Kasumi-1 (cell line): ENCODE data around the gene CACNA1I.

Source experiments
- DNase-seq, 2 experiments: peaks; one replicate each; lab custom pipeline; 2025; lab: John Stamatoyannopoulos, UW

The CACNA1I gene

GRCh38 chr22:39651053-39651996 is 80.8 kb downstream of the CACNA1I start:
- DNase-seq: no peak

- DNase-seq: no peak
These were observed 82.6 kb downstream of the CACNA1I start for GRCh38 chr22:39652990-39653786.

- no peak for DNase-seq
These were observed 83.2 kb downstream of the CACNA1I start for GRCh38 chr22:39653787-39654077.

DNA sequence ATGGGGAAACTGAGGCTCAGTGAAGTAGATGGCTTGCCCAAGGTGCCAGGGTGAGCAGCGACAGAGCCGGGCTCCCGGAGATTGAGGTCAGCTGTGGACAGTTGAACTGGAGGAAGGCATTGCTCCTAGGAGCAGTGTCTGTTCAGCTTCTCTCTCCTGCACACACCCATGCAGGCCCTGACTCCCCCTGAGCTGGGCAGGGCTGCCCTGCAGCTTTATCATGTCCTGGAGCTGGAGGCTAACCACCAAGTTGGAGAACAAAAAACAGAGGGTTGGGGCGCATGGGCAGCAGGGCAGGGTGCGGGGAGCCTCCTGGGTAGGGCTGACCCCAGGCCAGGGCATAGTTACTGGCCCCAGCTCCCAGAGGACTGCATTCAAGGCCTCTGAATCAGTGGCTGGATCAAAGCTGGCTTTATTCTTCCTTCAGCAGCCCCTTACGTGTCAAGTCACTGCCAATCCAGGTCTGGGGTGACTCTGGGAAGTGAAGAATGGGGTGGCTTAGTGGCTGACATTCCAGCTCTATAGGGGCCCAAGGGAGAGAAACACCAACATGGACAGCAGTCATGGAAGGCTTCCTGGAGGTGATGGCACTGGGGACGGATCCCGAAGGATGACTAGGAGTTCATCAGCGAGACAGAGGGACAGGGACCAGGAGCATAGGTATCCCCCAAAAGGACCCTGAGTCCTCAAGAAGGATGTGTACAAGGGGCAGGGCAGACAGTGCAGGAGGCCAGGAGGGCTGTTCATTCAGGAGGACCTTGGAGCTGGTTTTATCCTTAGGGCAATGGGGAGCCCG is 83.8 kb downstream of the CACNA1I start:
- no peak for DNase-seq

GRCh38 chr22:39655004-39655579 is 84.5 kb downstream of the CACNA1I start:
- no peak for DNase-seq

DNA sequence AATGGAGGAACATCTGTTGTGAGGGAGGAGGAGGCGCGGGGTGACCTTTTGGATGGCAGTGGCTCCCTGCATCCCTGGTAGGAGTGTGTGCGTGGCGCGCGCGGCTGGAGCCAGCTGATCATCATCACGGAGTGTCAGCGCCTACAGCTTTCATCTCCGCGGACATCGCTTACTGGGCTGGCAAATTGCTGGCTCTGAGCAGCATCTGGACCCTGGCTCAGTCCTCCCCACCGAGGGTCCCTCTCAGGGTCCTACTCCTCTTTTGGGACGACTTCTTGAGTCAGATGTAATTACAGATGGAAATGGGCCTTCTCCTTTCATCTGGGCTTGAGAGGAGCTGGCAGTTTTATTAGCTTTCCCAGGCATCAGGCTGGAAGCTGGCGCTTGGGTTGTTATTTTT is 85.3 kb downstream of the CACNA1I start:
- DNase-seq: no peak

DNA sequence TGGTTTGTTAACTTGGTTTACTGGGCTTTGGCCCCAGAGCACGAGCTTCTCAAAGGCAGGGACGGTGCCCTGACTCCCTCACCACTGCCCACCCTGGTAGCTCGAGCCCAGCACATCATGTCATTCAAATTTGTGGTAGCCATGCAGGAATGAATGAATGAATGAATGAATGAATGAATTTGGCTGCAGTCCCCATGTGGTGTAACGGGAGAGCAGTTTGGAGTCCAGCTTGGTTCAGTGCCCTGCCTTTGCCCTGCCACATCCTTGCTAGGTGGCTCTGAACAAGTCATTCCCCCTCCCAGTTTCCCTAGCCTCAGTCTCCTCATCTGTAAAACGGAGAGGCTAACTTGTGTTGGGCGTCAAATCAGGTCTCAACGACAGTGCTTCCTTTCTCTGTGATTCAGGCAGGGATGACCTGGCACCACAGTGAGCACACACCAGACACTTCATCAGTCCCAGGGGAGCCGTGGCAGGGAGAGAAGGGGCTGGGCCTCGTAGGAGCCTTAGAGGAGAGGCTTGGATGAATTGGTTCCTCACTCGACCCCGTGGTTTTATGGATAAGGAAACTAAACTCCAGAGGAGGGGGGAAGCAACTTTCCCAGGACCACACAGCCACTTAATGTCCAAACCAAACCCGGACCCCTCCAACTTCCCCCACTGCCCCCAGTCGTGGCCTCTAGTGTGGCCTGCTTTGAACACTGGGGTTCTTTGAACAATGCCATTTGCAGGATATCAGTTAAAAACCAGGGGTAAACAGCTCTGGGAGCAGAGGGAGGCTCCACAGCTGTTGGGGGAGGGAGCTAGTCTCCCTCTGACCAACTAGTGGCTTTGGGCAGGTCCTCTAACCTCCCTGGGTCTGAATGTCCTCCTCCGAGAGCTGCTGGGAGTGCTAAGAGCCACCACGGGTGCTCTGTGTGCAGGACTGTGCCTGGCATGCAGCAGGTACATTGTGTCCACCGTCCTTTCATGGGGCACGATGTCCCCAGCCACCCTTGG is 86.2 kb downstream of the CACNA1I start:
- DNase-seq: no peak

DNA sequence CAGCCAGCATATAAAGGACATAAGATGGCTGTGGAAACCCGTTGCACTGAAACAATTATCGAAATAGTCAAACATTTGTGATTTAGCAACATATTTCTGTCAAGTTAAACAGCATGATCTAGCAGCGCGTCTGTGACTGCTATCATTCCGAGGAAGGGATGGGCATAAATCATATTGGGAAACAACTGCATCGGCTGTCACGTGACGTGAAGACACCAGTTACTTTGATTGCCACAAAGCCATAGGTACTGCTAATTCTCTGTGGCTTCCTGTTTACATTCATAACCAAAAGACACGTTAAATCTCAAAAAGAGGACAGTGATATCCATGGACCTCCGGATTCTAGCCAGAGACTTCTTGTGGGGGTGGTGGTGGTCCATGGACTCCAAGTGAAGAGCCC is 87.8 kb downstream of the CACNA1I start:
- no peak for DNase-seq

GRCh38 chr22:39658806-39659463 is 88.4 kb downstream of the CACNA1I start:
- DNase-seq: no peak

DNA sequence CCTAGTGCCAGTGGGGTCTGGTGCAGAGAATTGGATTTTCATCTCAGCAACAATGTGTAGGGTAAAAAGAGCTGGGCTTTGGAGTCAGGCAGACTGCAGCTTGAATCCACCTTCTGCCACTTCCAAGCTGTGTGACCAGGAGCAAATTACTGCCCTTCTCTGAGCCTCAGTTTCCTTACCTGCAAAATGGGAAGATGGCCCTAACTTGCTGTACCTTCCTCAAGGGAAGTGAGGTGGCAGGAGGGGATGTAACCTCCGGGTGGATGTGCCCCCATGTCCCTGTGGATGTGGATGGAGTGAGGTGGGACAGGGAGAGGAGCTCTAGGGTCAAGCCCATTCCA is 90.9 kb downstream of the CACNA1I start:
- DNase-seq: no peak

- no peak for DNase-seq
These were observed 91.5 kb downstream of the CACNA1I start for GRCh38 chr22:39661842-39662685.

GRCh38 chr22:39662686-39663052 is 92.1 kb downstream of the CACNA1I start:
- DNase-seq: no peak

GRCh38 chr22:39663751-39664150 is 93.2 kb downstream of the CACNA1I start:
- DNase-seq: no peak

GRCh38 chr22:39664485-39665200 is 94.1 kb downstream of the CACNA1I start:
- DNase-seq: no peak

DNA sequence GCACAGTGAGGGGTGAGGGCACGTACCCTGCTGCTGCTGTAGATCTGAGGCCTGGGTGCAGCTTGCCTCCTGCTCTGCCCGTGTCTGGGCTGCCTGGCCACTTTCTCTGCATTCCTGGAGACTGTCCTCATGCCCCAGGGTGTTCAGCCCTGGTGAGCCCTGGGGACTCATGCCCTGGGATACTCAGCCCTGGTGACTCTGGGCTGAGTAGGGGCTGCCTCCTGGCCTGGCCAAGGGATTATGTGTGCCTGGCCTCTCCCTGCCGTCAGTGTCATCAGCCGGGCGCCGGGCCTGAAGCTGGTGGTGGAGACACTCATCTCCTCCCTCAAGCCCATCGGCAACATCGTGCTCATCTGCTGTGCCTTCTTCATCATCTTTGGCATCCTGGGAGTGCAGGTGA is 94.7 kb downstream of the CACNA1I start:
- DNase-seq: no peak

DNA sequence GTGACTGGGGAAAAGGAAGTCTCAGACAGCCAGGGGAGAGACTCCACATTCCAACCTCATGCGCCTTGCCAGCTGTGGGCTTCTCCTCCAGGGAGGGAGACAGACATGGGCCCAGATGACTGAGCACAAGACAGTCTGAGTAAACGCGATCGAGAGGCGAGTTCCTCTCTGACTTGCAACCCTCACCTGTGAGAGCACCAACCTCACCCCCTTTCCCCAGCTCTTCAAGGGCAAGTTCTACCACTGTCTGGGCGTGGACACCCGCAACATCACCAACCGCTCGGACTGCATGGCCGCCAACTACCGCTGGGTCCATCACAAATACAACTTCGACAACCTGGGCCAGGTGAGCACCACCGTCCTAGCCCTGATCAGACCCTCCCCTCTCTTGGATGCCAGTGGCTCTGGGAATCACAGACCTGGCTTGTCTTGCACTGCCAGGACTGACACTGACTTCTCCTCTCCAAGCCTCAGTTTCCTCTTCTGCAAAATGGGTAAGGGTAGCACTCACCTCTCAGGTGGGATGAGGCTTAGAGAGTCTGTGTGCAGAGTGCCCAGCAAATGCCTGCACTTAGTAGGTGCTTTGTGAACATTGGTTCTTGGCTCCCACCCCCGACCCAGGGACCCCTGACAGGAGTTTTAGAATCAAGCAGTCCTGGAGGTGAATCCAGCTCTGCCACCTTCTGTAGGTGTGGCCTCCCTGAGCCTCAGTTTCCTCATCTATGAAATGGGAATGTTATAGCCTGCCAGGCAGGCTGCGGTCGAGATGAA is 95.3 kb downstream of the CACNA1I start:
- no peak for DNase-seq

DNA sequence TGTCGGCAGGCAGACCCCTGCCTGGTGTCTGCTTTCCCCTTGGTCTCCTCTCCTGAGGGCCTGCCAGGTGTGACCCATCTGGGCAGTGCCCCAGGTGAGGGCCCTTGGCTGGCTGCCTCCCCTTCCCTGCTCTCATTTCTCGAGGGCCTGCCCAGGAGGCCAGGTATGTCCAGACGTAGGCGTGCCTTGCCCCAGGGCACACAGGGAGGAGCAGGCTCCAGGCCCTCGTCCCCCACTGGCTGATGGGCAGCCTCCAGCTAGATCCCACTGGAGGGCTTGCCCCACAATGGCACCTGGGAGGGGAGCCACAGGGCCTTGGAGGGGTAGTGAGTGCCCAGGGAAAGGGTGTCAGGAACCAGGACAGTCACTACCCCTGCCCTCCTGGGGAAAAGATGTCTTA is 95.9 kb downstream of the CACNA1I start:
- no peak for DNase-seq

GRCh38 chr22:39666926-39667325 is 96.4 kb downstream of the CACNA1I start:
- no peak for DNase-seq
